ENCODE results near the gene ENG. TPM values are rescaled to one million over a fixed set of nuclear protein-coding genes. Genes with fewer than 3 reads are reported as not detected.

ENG gene
- total and polyA plus RNA-seq, 2 experiments from 2014 or later = 1.4 to 2.6 TPM

DNA sequence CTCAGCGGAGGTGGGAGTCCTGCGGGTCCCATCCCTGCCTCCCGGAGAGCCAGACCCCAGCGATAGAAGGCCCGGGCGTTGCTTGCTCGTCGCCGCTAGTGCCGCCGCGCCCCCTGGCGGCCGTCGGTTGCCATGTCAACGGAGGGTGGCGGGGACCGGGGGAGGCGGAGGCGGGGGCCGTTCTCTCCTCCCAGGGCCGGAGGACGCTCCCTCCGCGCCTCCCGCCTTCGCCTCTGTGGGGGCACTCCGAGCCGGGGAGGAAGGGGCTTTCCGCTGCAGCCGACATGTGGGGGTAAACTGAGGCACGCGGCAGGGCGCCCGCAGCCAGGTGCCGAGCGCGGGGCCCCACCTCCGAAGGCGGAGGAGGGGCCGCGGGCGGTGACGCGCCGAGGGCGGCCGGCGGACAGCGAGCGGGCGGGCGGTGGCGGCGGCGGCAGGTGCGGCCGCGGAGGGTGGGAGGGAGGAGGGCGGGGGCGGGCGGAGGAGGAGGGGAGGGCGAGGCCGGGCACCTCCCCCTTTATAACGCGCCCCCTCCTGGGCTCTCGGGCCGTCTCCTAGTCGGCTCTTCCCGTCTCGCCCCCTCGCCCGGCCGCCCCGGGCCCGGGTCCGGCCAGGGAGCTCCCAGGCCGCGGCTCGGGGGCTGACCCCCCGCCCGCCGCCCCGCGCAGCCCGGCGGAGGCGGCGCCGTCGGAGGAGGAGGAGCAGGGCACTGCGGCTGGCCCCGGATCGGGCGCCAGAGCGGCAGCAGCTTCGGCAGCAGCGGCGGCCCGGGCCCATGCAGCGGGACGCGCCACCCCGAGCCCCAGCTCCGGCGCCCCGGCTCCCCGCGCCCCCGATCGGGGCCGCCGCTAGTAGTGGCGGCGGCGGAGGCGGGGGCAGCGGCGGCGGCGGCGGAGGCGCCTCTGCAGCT is 69.2 kb downstream of the ENG start:
- Histone ChIP-seq H3K27me3 (ENCODE audit: insufficient read depth) (no peaks in the 10 kb centered on the region), H3K9me2 (ENCODE audit: insufficient read depth) (no peaks in the 10 kb centered on the region), H2AFZ (peak overlapping the region; percentile 78), H3K4me1 (ENCODE audit: insufficient read depth) (peaks cover 11% of the 10 kb centered on the region), H3K4me2 (peak overlapping the region; percentile 75), H3K79me2 (replicated peaks; ENCODE audit: insufficient read depth) (peaks cover 31% of the 10 kb centered on the region), H3K4me3 (peak overlapping the region; percentile 99), H3K36me3 (ENCODE audit: insufficient read depth) (peaks cover 34% of the 10 kb centered on the region), H3K27ac (ENCODE audit: low read depth) (no peak overlapping the region), H4K20me1 (replicated peaks; ENCODE audit: insufficient read depth) (peaks cover 20% of the 10 kb centered on the region), H3F3A (replicated peaks; ENCODE audit: low read depth) (peaks cover 36% of the 10 kb centered on the region)
- H3K36me3 Mint-ChIP-seq (ENCODE audit: low read depth) = peaks cover 39% of the 10 kb centered on the region
- peak overlapping the region; percentile 96 for H3K4me3 Mint-ChIP-seq
- H3K4me1 Mint-ChIP-seq = peaks cover 17% of the 10 kb centered on the region
- ATAC-seq = peak; percentile 40
- H3K9me3 Mint-ChIP-seq = no peaks in the 10 kb centered on the region
- peaks cover 13% of the 10 kb centered on the region for H3K27me3 Mint-ChIP-seq (ENCODE audit: insufficient read depth, low read depth, poor library complexity)
- peak overlapping the region; percentile 84; the same call in 1 of the 2 replicates for H3K27ac Mint-ChIP-seq
- TF ChIP-seq, protein P1, sequence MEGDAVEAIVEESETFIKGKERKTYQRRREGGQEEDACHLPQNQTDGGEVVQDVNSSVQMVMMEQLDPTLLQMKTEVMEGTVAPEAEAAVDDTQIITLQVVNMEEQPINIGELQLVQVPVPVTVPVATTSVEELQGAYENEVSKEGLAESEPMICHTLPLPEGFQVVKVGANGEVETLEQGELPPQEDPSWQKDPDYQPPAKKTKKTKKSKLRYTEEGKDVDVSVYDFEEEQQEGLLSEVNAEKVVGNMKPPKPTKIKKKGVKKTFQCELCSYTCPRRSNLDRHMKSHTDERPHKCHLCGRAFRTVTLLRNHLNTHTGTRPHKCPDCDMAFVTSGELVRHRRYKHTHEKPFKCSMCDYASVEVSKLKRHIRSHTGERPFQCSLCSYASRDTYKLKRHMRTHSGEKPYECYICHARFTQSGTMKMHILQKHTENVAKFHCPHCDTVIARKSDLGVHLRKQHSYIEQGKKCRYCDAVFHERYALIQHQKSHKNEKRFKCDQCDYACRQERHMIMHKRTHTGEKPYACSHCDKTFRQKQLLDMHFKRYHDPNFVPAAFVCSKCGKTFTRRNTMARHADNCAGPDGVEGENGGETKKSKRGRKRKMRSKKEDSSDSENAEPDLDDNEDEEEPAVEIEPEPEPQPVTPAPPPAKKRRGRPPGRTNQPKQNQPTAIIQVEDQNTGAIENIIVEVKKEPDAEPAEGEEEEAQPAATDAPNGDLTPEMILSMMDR (conservative IDR thresholded peaks at IDR 0.05; ENCODE audit: low read depth in 2 of 2) = peak; percentile 73 to 91
- TF ChIP-seq NANOG (IDR thresholded peaks at IDR 0.05; ENCODE audit: borderline replicate concordance) (no peak), ZNF114 (CRISPR knock-in tag; IDR thresholded peaks at IDR 0.05) (no peak), JUNB (IDR thresholded peaks at IDR 0.05; ENCODE audit: unreplicated experiment) (no peak), CREB1 (CRISPR knock-in tag; IDR thresholded peaks at IDR 0.05; ENCODE audit: low read depth) (peak; percentile 42), STAT1 (IDR thresholded peaks at IDR 0.05; ENCODE audit: unreplicated experiment) (no peak)
- TF ChIP-seq, protein P2, sequence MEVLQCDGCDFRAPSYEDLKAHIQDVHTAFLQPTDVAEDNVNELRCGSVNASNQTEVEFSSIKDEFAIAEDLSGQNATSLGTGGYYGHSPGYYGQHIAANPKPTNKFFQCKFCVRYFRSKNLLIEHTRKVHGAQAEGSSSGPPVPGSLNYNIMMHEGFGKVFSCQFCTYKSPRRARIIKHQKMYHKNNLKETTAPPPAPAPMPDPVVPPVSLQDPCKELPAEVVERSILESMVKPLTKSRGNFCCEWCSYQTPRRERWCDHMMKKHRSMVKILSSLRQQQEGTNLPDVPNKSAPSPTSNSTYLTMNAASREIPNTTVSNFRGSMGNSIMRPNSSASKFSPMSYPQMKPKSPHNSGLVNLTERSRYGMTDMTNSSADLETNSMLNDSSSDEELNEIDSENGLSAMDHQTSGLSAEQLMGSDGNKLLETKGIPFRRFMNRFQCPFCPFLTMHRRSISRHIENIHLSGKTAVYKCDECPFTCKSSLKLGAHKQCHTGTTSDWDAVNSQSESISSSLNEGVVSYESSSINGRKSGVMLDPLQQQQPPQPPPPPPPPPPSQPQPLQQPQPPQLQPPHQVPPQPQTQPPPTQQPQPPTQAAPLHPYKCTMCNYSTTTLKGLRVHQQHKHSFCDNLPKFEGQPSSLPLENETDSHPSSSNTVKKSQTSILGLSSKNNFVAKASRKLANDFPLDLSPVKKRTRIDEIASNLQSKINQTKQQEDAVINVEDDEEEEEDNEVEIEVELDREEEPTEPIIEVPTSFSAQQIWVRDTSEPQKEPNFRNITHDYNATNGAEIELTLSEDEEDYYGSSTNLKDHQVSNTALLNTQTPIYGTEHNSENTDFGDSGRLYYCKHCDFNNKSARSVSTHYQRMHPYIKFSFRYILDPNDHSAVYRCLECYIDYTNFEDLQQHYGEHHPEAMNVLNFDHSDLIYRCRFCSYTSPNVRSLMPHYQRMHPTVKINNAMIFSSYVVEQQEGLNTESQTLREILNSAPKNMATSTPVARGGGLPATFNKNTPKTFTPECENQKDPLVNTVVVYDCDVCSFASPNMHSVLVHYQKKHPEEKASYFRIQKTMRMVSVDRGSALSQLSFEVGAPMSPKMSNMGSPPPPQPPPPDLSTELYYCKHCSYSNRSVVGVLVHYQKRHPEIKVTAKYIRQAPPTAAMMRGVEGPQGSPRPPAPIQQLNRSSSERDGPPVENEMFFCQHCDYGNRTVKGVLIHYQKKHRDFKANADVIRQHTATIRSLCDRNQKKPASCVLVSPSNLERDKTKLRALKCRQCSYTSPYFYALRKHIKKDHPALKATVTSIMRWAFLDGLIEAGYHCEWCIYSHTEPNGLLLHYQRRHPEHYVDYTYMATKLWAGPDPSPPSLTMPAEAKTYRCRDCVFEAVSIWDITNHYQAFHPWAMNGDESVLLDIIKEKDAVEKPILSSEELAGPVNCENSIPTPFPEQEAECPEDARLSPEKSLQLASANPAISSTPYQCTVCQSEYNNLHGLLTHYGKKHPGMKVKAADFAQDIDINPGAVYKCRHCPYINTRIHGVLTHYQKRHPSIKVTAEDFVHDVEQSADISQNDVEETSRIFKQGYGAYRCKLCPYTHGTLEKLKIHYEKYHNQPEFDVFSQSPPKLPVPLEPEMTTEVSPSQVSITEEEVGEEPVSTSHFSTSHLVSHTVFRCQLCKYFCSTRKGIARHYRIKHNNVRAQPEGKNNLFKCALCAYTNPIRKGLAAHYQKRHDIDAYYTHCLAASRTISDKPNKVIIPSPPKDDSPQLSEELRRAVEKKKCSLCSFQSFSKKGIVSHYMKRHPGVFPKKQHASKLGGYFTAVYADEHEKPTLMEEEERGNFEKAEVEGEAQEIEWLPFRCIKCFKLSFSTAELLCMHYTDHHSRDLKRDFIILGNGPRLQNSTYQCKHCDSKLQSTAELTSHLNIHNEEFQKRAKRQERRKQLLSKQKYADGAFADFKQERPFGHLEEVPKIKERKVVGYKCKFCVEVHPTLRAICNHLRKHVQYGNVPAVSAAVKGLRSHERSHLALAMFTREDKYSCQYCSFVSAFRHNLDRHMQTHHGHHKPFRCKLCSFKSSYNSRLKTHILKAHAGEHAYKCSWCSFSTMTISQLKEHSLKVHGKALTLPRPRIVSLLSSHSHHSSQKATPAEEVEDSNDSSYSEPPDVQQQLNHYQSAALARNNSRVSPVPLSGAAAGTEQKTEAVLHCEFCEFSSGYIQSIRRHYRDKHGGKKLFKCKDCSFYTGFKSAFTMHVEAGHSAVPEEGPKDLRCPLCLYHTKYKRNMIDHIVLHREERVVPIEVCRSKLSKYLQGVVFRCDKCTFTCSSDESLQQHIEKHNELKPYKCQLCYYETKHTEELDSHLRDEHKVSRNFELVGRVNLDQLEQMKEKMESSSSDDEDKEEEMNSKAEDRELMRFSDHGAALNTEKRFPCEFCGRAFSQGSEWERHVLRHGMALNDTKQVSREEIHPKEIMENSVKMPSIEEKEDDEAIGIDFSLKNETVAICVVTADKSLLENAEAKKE (CRISPR knock-in tag; IDR thresholded peaks at IDR 0.05) = no peak
- peak; percentile 88 for DNase-seq (ENCODE audit: low spot score)

All from GM23338 (cell line).